K562 (cell line): ENCODE results near the gene VSNL1. TPM values are rescaled to one million over a fixed set of nuclear protein-coding genes. Genes with fewer than 3 reads are reported as not detected.
A peak's percentile ranks its signal among the peaks of the same experiment; 100 is the strongest.

Experiments used
- CBX2 ChIP-seq: fragments of 200-600 bp; sonication (generic); IDR thresholded peaks from one replicate; pipeline ENCODE4 v1.6.1; 2012; ENCODE audit warnings: mild to moderate bottlenecking, low read length, inconsistent platforms; ENCODE audit not compliant: insufficient read depth, poor library complexity, severe bottlenecking
- CBX3 ChIP-seq, 2 experiments: IDR thresholded peaks; 1 replicate in 1 of 2; 2 replicates in 1 of 2; pipeline ENCODE4 v1.6.1; 2012; ENCODE audit warnings: inconsistent platforms in 2 of 2, low read length in 2 of 2, borderline replicate concordance in 1 of 2, control low read depth in 1 of 2
- CEBPB ChIP-seq: fragments of 450-650 bp; IDR thresholded peaks from 2 replicates; pipeline ENCODE4 v1.6.1; 2016; ENCODE audit warnings: missing genetic modification characterization, missing compliant biosample characterization
- CEBPG ChIP-seq, 3 experiments: fragments of 200-800 bp in 1 of 3; sonication (Bioruptor generic) in 1 of 3; sonication (generic) in 1 of 3; formaldehyde crosslinking in 1 of 3; IDR thresholded peaks in 2 of 3; conservative IDR thresholded peaks in 1 of 3; 2 replicates each; pipeline versions ENCODE4 v1.6.1 to v1.8.0; 2016 to 2022; ENCODE audit warnings: missing compliant biosample characterization in 2 of 3, missing genetic modification characterization in 2 of 3, mild to moderate bottlenecking in 1 of 3, missing genetic modification reagents in 1 of 3
- CTCF ChIP-seq, 3 experiments: IDR thresholded peaks in 2 of 3; conservative IDR thresholded peaks in 1 of 3; 2 replicates each; pipeline ENCODE4 v1.5.1; 2011 to 2012; ENCODE audit warnings: low read length in 3 of 3, mild to moderate bottlenecking in 3 of 3, control low read depth in 2 of 3, improper control_type of control experiment in 1 of 3, inconsistent platforms in 1 of 3, low read depth in 1 of 3, mixed read lengths in 1 of 3, moderate library complexity in 1 of 3; ENCODE audit not compliant: insufficient read depth in 2 of 3
- FOSL1 ChIP-seq: fragments of 200-800 bp; sonication (Bioruptor generic); conservative IDR thresholded peaks from 2 replicates; pipeline ENCODE4 v1.6.1; 2016; ENCODE audit warnings: missing genetic modification characterization, missing compliant biosample characterization
- FOXP1 ChIP-seq: sonication (generic); formaldehyde crosslinking; IDR thresholded peaks from 2 replicates; pipeline ENCODE4 v1.8.0; 2022; ENCODE audit warnings: mild to moderate bottlenecking, missing genetic modification reagents
- HDAC6 ChIP-seq: IDR thresholded peaks from 2 replicates; pipeline ENCODE4 v1.6.1; 2012; ENCODE audit warnings: low read depth, mild to moderate bottlenecking, control low read depth, inconsistent platforms, low read length, moderate library complexity
- POLR2B ChIP-seq: fragments of 450-650 bp; IDR thresholded peaks from 2 replicates; pipeline ENCODE4 v1.6.1; 2018; ENCODE audit warnings: low read depth; ENCODE audit not compliant: partially characterized antibody
- RAD21 ChIP-seq, 2 experiments: fragments of 250-450 bp in 1 of 2; fragments of 450-650 bp in 1 of 2; sonication (Bioruptor Pico) in 1 of 2; formaldehyde crosslinking in 1 of 2; IDR thresholded peaks in 1 of 2; conservative IDR thresholded peaks in 1 of 2; 2 replicates each; pipeline versions ENCODE4 v1.4.0 to v1.8.0; 2020 to 2022; ENCODE audit warnings: mild to moderate bottlenecking in 2 of 2, moderate library complexity in 1 of 2
- ZNF134 ChIP-seq: fragments of 250-450 bp; sonication (Bioruptor Pico); conservative IDR thresholded peaks from 2 replicates; pipeline ENCODE4 v1.4.0; 2020
- ZNF217 ChIP-seq: sonication (generic); formaldehyde crosslinking; IDR thresholded peaks from 2 replicates; pipeline ENCODE4 v1.8.0; 2022; ENCODE audit warnings: mild to moderate bottlenecking, missing genetic modification reagents
- ZNF717 ChIP-seq: fragments of 250-450 bp; sonication (Bioruptor Pico); IDR thresholded peaks from 2 replicates; pipeline ENCODE4 v1.5.0; 2021
- ZNF778 ChIP-seq: fragments of 450-650 bp; formaldehyde crosslinking; IDR thresholded peaks from 2 replicates; pipeline ENCODE4 v1.4.0; 2020; ENCODE audit warnings: mild to moderate bottlenecking, moderate library complexity
- polyA plus RNA-seq, 8 experiments: library from polyadenylated mRNA; depleted of rRNA in 4 of 8; stranded (reverse) in 5 of 8; unstranded in 3 of 8; fragments of >200 nt; fragmentation: Nextera tagmentation in 2 of 8; fragmentation: Illumina TruSeq in 1 of 8; extraction: Ambion mirVana in 2 of 8; extraction: Trizol in 1 of 8; gene quantifications; 2 replicates each; pipeline versions ENCODE4 v1.2.1 to v1.2.3, GENCODE V29; 2011 to 2014; ENCODE audit warnings: inconsistent platforms in 1 of 8, missing spikeins in 1 of 8
- total RNA-seq, 7 experiments: library from RNA; depleted of rRNA in 6 of 7; stranded (reverse); fragments of >200 nt in 6 of 7; fragmentation: Illumina TruSeq in 2 of 7; extraction: Trizol in 2 of 7; gene quantifications; 2 replicates each; pipeline versions ENCODE4 v1.2.1 to v1.2.3, GENCODE V29; 2011 to 2021; ENCODE audit warnings: low replicate concordance in 1 of 7
- TF ChIP-seq, protein P1 (sequence below): sonication (generic); formaldehyde crosslinking; IDR thresholded peaks from 2 replicates; pipeline ENCODE4 v1.8.0; 2023; ENCODE audit warnings: missing genetic modification reagents, mild to moderate bottlenecking, borderline replicate concordance
- TF ChIP-seq, protein P2 (sequence below): fragments of 250-450 bp; sonication (Bioruptor Pico); IDR thresholded peaks from 2 replicates; pipeline ENCODE4 v1.8.0; 2022; ENCODE audit warnings: moderate library complexity, mild to moderate bottlenecking, inconsistent platforms
- TF ChIP-seq, protein P3 (sequence below): IDR thresholded peaks from 3 replicates; pipeline ENCODE4 v1.6.1; 2011; ENCODE audit warnings: borderline replicate concordance, mild to moderate bottlenecking; ENCODE audit not compliant: insufficient read length, insufficient read depth

VSNL1 gene
- total and polyA plus RNA-seq, 9 of the 15 experiments (the other 6 are each of a cell fraction or from before 2014, with no cell fraction given): 0.20 TPM; not detected in 8

- peak; percentile 52 to 83 (median 77); a peak in 5 of 6 replicates for TF ChIP-seq CTCF (IDR thresholded peaks at IDR 0.05 in 2 of 3, conservative IDR thresholded peaks at IDR 0.05 in 1 of 3; ENCODE audit: insufficient read depth in 2 of 3, low read depth in 1 of 3, low read length in 3 of 3)
- TF ChIP-seq, protein P1, sequence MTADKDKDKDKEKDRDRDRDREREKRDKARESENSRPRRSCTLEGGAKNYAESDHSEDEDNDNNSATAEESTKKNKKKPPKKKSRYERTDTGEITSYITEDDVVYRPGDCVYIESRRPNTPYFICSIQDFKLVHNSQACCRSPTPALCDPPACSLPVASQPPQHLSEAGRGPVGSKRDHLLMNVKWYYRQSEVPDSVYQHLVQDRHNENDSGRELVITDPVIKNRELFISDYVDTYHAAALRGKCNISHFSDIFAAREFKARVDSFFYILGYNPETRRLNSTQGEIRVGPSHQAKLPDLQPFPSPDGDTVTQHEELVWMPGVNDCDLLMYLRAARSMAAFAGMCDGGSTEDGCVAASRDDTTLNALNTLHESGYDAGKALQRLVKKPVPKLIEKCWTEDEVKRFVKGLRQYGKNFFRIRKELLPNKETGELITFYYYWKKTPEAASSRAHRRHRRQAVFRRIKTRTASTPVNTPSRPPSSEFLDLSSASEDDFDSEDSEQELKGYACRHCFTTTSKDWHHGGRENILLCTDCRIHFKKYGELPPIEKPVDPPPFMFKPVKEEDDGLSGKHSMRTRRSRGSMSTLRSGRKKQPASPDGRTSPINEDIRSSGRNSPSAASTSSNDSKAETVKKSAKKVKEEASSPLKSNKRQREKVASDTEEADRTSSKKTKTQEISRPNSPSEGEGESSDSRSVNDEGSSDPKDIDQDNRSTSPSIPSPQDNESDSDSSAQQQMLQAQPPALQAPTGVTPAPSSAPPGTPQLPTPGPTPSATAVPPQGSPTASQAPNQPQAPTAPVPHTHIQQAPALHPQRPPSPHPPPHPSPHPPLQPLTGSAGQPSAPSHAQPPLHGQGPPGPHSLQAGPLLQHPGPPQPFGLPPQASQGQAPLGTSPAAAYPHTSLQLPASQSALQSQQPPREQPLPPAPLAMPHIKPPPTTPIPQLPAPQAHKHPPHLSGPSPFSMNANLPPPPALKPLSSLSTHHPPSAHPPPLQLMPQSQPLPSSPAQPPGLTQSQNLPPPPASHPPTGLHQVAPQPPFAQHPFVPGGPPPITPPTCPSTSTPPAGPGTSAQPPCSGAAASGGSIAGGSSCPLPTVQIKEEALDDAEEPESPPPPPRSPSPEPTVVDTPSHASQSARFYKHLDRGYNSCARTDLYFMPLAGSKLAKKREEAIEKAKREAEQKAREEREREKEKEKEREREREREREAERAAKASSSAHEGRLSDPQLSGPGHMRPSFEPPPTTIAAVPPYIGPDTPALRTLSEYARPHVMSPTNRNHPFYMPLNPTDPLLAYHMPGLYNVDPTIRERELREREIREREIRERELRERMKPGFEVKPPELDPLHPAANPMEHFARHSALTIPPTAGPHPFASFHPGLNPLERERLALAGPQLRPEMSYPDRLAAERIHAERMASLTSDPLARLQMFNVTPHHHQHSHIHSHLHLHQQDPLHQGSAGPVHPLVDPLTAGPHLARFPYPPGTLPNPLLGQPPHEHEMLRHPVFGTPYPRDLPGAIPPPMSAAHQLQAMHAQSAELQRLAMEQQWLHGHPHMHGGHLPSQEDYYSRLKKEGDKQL (CRISPR knock-in tag): no peak
- peak; percentile 92 for TF ChIP-seq CEBPB (tag)
- TF ChIP-seq ZNF217 (CRISPR knock-in tag): no peak
- TF ChIP-seq CBX2: no peak
- peak; percentile 33; the same call in 1 of the 2 replicates for TF ChIP-seq CEBPG (CRISPR knock-in tag; IDR thresholded peaks at IDR 0.05)
- peak; percentile 88 to 97 for TF ChIP-seq CEBPG (tag; conservative IDR thresholded peaks at IDR 0.05 in 1 of 2, IDR thresholded peaks at IDR 0.05 in 1 of 2)
- TF ChIP-seq ZNF778 (CRISPR knock-in tag): no peak
- TF ChIP-seq HDAC6: no peak
- TF ChIP-seq CBX3 (IDR thresholded peaks at IDR 0.05; ENCODE audit: borderline replicate concordance in 1 of 2, low read length in 2 of 2): no peak
- TF ChIP-seq RAD21 (CRISPR knock-in tag; conservative IDR thresholded peaks at IDR 0.05 in 1 of 2, IDR thresholded peaks at IDR 0.05 in 1 of 2): peak; percentile 52 to 81; a peak in 3 of 4 replicates
- TF ChIP-seq POLR2B: no peak
- TF ChIP-seq, protein P2, sequence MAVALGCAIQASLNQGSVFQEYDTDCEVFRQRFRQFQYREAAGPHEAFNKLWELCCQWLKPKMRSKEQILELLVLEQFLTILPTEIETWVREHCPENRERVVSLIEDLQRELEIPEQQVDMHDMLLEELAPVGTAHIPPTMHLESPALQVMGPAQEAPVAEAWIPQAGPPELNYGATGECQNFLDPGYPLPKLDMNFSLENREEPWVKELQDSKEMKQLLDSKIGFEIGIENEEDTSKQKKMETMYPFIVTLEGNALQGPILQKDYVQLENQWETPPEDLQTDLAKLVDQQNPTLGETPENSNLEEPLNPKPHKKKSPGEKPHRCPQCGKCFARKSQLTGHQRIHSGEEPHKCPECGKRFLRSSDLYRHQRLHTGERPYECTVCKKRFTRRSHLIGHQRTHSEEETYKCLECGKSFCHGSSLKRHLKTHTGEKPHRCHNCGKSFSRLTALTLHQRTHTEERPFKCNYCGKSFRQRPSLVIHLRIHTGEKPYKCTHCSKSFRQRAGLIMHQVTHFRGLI (CRISPR knock-in tag): no peak
- no peak for TF ChIP-seq ZNF134 (CRISPR knock-in tag)
- no peak for TF ChIP-seq ZNF717 (CRISPR knock-in tag)
- no peak for TF ChIP-seq FOXP1
- TF ChIP-seq, protein P3, sequence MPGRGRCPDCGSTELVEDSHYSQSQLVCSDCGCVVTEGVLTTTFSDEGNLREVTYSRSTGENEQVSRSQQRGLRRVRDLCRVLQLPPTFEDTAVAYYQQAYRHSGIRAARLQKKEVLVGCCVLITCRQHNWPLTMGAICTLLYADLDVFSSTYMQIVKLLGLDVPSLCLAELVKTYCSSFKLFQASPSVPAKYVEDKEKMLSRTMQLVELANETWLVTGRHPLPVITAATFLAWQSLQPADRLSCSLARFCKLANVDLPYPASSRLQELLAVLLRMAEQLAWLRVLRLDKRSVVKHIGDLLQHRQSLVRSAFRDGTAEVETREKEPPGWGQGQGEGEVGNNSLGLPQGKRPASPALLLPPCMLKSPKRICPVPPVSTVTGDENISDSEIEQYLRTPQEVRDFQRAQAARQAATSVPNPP: no peak
- peak; percentile 52 for TF ChIP-seq FOSL1 (tag)
Measured at GRCh38 chr2:17646081-17646554, 105.6 kb downstream of the VSNL1 start (continued).
